Activated naive CD8-positive, alpha-beta T cell treated with anti-CD3 and anti-CD28 coated beads for 36 hours (primary cell): ENCODE measurements around the gene CCDC24. TPM values are rescaled to one million over a fixed set of nuclear protein-coding genes. Genes with fewer than 3 reads are reported as not detected.

Source experiments
- DNase-seq: peaks from one replicate; pipeline ENCODE4 v3.0.0; 2021
- H3K27ac Mint-ChIP-seq: one replicate; pipeline ENCODE4 v1.8.0; 2022; ENCODE audit warnings: mild to moderate bottlenecking, moderate library complexity, mixed read lengths
- H3K27me3 Mint-ChIP-seq: one replicate; pipeline ENCODE4 v1.8.0; 2022; ENCODE audit warnings: mild to moderate bottlenecking, mixed read lengths
- H3K36me3 Mint-ChIP-seq: one replicate; pipeline ENCODE4 v1.8.0; 2021; ENCODE audit warnings: mild to moderate bottlenecking, mixed read lengths
- H3K4me1 Mint-ChIP-seq: one replicate; pipeline ENCODE4 v1.8.0; 2021; ENCODE audit warnings: mixed read lengths
- H3K4me3 Mint-ChIP-seq: one replicate; pipeline ENCODE4 v1.8.0; 2022; ENCODE audit warnings: mild to moderate bottlenecking, moderate library complexity, mixed read lengths
- H3K9me3 Mint-ChIP-seq: one replicate; pipeline ENCODE4 v1.8.0; 2022; ENCODE audit warnings: mixed read lengths
- total RNA-seq, 2 experiments: library from RNA; stranded (reverse); gene quantifications; one replicate each; pipeline ENCODE4 v1.2.3, GENCODE V29; 2021

Gene CCDC24
- total RNA-seq, 2 experiments from 2014 or later = 1.0 to 1.5 TPM

DNA sequence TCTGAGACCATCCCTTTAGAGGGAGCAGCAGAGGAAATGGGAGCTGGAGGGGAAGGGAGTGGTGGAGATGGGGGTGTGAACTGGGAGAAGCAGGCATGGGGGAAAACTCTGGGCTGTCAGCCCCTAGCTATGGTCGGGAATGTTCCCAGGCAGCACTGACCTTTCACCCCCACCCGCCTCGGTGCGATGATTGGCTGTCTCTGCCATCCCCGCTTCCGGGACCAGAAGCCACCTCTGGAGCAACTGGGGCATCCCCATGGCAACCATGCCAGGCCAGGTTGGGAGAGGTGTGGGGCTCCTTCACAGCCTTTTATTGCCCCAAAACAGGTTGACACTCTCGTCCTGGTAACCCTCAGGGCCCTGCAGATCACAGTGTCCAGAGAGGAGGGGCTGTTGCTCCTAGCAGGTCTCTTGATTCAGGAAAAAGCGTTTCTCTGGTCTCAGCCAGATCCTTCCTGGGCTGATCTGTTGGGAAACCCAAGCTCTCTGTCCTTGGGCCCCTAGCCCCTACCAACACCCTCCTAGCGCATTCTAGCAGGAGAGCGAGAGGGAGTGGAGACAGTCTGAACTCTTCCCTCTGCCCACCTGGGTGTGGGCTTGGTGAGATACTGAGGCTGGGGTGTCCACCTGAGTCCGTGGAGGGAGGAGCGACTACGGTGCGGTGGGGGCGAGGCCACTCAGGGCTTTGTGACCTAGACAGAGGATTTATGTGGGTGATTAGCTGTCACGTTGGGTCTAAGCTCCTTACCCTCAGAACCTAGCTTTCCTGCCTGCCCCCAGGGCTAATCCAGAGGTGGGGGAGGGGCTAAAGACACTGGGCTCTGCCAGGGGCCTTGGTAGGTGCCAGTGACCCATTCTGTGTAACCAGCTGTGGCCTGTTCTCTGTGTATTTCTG lies 52.0 kb downstream of the CCDC24 start:
- Mint-ChIP-seq H3K4me1 (peaks cover 11% of the 10 kb centered on the region), H3K36me3 (no peaks in the 10 kb centered on the region), H3K27ac (no peak overlapping the region), H3K9me3 (no peaks in the 10 kb centered on the region), H3K4me3 (no peak overlapping the region), H3K27me3 (peaks cover 3% of the 10 kb centered on the region)
- DNase-seq = no peak

DNA sequence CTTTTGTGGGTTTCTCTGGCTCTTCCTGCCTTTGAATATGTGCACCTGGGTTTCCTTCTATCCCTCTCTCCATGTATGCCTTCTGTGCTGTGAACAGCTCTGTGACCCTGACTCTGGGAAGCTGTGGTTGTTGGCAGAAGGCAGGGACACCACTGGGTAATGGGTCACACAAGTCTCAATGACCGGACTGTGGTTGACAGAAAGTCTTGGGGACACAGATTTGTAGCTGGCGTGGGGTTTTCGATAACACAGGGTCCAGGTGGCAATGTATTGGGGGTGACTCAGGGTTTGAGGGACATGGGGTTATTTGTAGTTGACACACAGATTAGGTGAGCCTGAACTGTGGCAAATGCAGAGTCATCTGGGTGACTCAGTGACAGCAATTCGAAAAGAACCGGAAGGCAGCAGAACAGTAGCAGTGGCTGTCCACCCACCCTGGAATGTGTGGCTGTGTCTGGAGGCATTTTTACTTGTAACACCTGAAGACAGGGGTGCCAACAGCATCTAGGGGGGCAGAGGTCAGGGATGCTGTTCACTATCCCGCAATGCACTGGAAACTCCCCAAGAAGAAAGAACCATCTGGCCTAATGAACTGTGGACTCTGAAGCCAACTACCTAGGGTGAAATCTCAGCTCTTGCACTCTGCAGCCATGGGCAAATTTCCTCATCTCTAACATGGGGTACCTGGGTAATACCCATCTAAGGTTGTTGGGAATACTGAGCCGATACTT lies 52.8 kb downstream of the CCDC24 start:
- Mint-ChIP-seq H3K27me3 (peaks cover 3% of the 10 kb centered on the region), H3K9me3 (no peaks in the 10 kb centered on the region), H3K4me1 (peaks cover 17% of the 10 kb centered on the region), H3K27ac (no peak overlapping the region), H3K36me3 (no peaks in the 10 kb centered on the region), H3K4me3 (no peak overlapping the region)
- DNase-seq = no peak

DNA sequence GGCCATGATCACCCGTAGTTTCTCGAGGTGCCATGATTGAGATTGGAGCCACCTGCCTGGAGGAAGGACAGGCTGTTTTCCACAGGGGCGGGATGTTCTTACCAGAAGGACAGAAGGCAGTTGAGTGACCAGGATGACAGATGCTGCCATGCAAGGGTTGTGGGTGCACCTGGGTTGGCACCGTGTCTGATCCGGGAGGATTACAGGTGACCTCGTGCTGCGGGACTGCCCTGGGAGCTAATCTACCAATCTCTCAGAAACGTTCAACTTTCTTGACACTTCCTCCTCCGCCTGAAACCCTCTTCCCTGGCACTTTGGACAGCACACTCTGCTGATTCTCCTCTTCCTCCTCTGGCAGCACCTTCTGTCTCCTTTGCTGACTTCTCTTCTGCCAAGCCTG lies 53.7 kb downstream of the CCDC24 start:
- Mint-ChIP-seq H3K36me3 (no peaks in the 10 kb centered on the region), H3K4me1 (peaks cover 17% of the 10 kb centered on the region), H3K9me3 (no peaks in the 10 kb centered on the region), H3K27ac (no peak overlapping the region), H3K4me3 (no peak overlapping the region), H3K27me3 (peaks cover 3% of the 10 kb centered on the region)
- DNase-seq = no peak

Other genes starting within 250 kb of the CCDC24 start
- under 1 TPM; 0.16 to 0.43 TPM for gene ARTN, start 57.8 kb upstream of the CCDC24 start, total RNA-seq
- gene IPO13, start 44.6 kb upstream of the CCDC24 start, total RNA-seq = 10 to 100 TPM; 15.8 to 16.9 TPM
- gene DPH2, start 21.6 kb upstream of the CCDC24 start, total RNA-seq = 10 to 100 TPM; 65.2 to 66.7 TPM
- gene ATP6V0B, start 16.6 kb upstream of the CCDC24 start, total RNA-seq = 100 to 1,000 TPM; 116 to 122 TPM
- gene B4GALT2, start 12.4 kb upstream of the CCDC24 start, total RNA-seq = 10 to 100 TPM; 38.5 to 41.6 TPM
- gene SLC6A9, start 39.9 kb downstream of the CCDC24 start, total RNA-seq = 10 to 100 TPM; 13.5 to 14.8 TPM
- gene KLF17, start 127.2 kb downstream of the CCDC24 start, total RNA-seq = not detected
- gene KLF18, start 150.0 kb downstream of the CCDC24 start, total RNA-seq = not detected
- gene DMAP1, start 221.9 kb downstream of the CCDC24 start, total RNA-seq = 10 to 100 TPM; 31.5 to 32.3 TPM